ENCODE measurements around the gene TRAPPC1. TPM values are rescaled to one million over a fixed set of nuclear protein-coding genes. Genes with fewer than 3 reads are reported as not detected.

The TRAPPC1 gene
- total and polyA plus RNA-seq, 10 of the 15 experiments (the other 5 are each of a cell fraction or from before 2014, with no cell fraction given) = 31.3 to 306 (median 134) TPM

DNA sequence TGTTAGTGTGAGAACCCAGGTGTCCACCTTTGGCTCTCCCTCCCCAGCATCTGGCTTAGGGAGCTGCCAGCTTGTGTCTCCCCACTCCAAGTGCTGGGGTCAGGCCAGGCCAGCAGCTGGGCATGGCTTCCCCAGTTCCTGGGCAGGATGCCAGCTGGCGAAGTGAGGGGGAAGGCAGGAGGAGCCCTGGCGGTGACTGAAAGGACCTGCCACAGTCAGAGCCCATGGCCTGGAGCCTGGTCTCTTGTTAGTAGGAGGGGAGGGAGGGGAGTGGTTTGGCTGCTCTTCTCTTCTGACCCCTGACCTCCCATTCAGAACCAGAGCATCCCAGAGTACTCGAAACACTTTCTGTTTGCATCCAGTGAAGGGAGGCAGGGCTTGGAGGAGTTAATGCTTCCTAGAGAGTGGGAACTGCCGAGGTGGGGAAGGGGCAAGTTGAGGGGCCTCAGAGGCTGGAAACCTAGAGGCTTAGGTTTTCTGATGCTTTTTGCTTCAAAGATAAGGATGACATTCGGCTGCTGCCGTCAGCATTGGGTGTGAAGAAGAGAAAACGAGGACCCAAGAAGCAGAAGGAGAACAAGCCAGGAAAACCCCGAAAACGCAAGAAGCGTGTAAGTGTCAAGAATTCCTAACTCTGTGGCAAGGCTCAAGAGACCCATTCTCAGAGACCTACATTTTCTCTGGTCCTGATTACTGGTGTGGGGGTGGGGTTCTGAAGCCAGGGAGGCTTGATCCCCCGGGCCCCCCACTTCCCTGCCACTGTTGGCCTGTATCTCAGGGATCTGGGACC lies 42.4 kb downstream of the TRAPPC1 start:
- ATAC-seq = no peak
- 0 out of 2 replicates have a peak overlapping the region, but pooled peaks have one; percentile 88 for H3K4me3 ChIP-seq
- DNase-seq (ENCODE audit: low read depth, low spot score) = no peak
- BruUV-seq (replicated peaks) = no TSS peak
- TF ChIP-seq SP1 (IDR thresholded peaks at IDR 0.05; ENCODE audit: low read depth, low read length) (no peak), IRF5 (IDR thresholded peaks at IDR 0.05; ENCODE audit: borderline replicate concordance) (no peak), ZZZ3 (IDR thresholded peaks at IDR 0.05; ENCODE audit: control insufficient read depth, insufficient read length, low read depth) (no peak), HSF1 (IDR thresholded peaks at IDR 0.05; ENCODE audit: low read depth, low read length) (no peak), TBL1XR1 (IDR thresholded peaks at IDR 0.05; ENCODE audit: low read depth, low read length) (no peak), KDM1A (IDR thresholded peaks at IDR 0.05; ENCODE audit: borderline replicate concordance) (no peak)
- TF ChIP-seq, protein P1, sequence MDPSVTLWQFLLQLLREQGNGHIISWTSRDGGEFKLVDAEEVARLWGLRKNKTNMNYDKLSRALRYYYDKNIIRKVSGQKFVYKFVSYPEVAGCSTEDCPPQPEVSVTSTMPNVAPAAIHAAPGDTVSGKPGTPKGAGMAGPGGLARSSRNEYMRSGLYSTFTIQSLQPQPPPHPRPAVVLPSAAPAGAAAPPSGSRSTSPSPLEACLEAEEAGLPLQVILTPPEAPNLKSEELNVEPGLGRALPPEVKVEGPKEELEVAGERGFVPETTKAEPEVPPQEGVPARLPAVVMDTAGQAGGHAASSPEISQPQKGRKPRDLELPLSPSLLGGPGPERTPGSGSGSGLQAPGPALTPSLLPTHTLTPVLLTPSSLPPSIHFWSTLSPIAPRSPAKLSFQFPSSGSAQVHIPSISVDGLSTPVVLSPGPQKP (IDR thresholded peaks at IDR 0.05; ENCODE audit: low read depth, low read length) = no peak
- TF ChIP-seq, protein P2, sequence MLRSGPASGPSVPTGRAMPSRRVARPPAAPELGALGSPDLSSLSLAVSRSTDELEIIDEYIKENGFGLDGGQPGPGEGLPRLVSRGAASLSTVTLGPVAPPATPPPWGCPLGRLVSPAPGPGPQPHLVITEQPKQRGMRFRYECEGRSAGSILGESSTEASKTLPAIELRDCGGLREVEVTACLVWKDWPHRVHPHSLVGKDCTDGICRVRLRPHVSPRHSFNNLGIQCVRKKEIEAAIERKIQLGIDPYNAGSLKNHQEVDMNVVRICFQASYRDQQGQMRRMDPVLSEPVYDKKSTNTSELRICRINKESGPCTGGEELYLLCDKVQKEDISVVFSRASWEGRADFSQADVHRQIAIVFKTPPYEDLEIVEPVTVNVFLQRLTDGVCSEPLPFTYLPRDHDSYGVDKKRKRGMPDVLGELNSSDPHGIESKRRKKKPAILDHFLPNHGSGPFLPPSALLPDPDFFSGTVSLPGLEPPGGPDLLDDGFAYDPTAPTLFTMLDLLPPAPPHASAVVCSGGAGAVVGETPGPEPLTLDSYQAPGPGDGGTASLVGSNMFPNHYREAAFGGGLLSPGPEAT (IDR thresholded peaks at IDR 0.05; ENCODE audit: low read depth) = no peak
- TF ChIP-seq, protein P3, sequence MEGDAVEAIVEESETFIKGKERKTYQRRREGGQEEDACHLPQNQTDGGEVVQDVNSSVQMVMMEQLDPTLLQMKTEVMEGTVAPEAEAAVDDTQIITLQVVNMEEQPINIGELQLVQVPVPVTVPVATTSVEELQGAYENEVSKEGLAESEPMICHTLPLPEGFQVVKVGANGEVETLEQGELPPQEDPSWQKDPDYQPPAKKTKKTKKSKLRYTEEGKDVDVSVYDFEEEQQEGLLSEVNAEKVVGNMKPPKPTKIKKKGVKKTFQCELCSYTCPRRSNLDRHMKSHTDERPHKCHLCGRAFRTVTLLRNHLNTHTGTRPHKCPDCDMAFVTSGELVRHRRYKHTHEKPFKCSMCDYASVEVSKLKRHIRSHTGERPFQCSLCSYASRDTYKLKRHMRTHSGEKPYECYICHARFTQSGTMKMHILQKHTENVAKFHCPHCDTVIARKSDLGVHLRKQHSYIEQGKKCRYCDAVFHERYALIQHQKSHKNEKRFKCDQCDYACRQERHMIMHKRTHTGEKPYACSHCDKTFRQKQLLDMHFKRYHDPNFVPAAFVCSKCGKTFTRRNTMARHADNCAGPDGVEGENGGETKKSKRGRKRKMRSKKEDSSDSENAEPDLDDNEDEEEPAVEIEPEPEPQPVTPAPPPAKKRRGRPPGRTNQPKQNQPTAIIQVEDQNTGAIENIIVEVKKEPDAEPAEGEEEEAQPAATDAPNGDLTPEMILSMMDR (IDR thresholded peaks at IDR 0.05 in 2 of 3, conservative IDR thresholded peaks at IDR 0.05 in 1 of 3; ENCODE audit: control insufficient read depth in 2 of 3, extremely low read depth in 1 of 3, insufficient read depth in 1 of 3, low read depth in 3 of 3, low read length in 3 of 3) = no peak
- in situ Hi-C loops (cut with MboI) = no loop called here
- SMC1A ChIA-PET (ENCODE audit: uncharacterized antibody, unreplicated experiment) = no interaction called here
- WGBS (ENCODE audit: insufficient coverage, insufficient replicate concordance, low lambda C conversion rate, missing lambda C conversion rate) = 78% methylated on average over 11 of the region's 11 CpGs
- no peak overlapping the region; the same call in 1 of the 2 replicates for H3K9ac ChIP-seq (ENCODE audit: control insufficient read depth, insufficient read depth, low read length)
- CTCF ChIA-PET = interaction anchor here (1.5 kb wide), 2 partner anchors 18 to 26 kb away, joined by 3 read pairs; no protein-coding TSS in a partner anchor
- peaks cover 16 to 17% of the 10 kb centered on the region in 2 experiments; a peak in 3 of 4 replicates for H3K36me3 ChIP-seq (ENCODE audit: control insufficient read depth in 2 of 2, insufficient read depth in 2 of 2, low read length in 1 of 2)
- FAIRE-seq = no peak
- no peaks in the 10 kb centered on the region for H3K9me3 ChIP-seq (replicated peaks; ENCODE audit: control insufficient read depth, insufficient read depth, low read length)
- intact Hi-C loops (cut with micrococcal nuclease; ENCODE audit: unreplicated experiment) = no loop called here
- H3K4me1 ChIP-seq (ENCODE audit: control insufficient read depth, insufficient read depth, low read length) = peaks cover 6% of the 10 kb centered on the region
- H4K20me1 ChIP-seq (ENCODE audit: control insufficient read depth, insufficient read depth) = no peaks in the 10 kb centered on the region
- peaks cover 43% of the 10 kb centered on the region for H3K79me2 ChIP-seq (ENCODE audit: control insufficient read depth, insufficient read depth, low read length)
- H2AFZ ChIP-seq (ENCODE audit: control insufficient read depth, low read depth, low read length) = no peak overlapping the region
- POLR2A ChIA-PET = interaction anchor here (0.6 kb wide), 1 partner anchor 355 kb away, joined by 3 read pairs; no protein-coding TSS in a partner anchor
- no peak overlapping the region; the same call in 1 of the 2 replicates for H3K4me2 ChIP-seq (ENCODE audit: control insufficient read depth, insufficient read depth)
- RAD21 ChIA-PET (ENCODE audit: unreplicated experiment) = no interaction called here
- H3K27ac ChIP-seq (ENCODE audit: control insufficient read depth, insufficient read depth) = no peak overlapping the region
- no peaks in the 10 kb centered on the region for H3K27me3 ChIP-seq (replicated peaks in 1 of 2; ENCODE audit: control insufficient read depth in 2 of 2, insufficient read depth in 2 of 2, low read length in 1 of 2)

Data from GM12878 (cell line).